ENCODE measurements around the gene TBC1D24. TPM values are rescaled to one million over a fixed set of nuclear protein-coding genes. Genes with fewer than 3 reads are reported as not detected.

Gene TBC1D24
- polyA plus RNA-seq, 1 experiment, result 6.0 TPM

GRCh38 chr16:2528161-2529060, 53.5 kb downstream of the TBC1D24 start:
- Histone ChIP-seq H3K4me3 (ENCODE audit: low read depth, low read length) (no peak overlapping the region), H3K27ac (ENCODE audit: low read depth, low read length) (no peak overlapping the region), H3K9me3 (ENCODE audit: control insufficient read depth, insufficient read depth, low read length) (no peaks in the 10 kb centered on the region; the same call in 1 of the 2 replicates), H3K27me3 (ENCODE audit: control insufficient read depth, insufficient read depth, low read length) (no peaks in the 10 kb centered on the region)
- ChIA-PET CTCF (no interaction called here), POLR2A (interaction anchor here (1.5 kb wide), 1 partner anchor 8 kb away, joined by 4 read pairs; the partner anchor contains the start of gene AMDHD2)
- no peak for TF ChIP-seq CTCF (IDR thresholded peaks at IDR 0.05; ENCODE audit: low read depth, low read length)
- no peak for DNase-seq (ENCODE audit: low read depth, low spot score)

GRCh38 chr16:2529061-2529931, 54.4 kb downstream of the TBC1D24 start:
- ChIA-PET POLR2A (interaction anchor here (1.5 kb wide), 1 partner anchor 9 kb away, joined by 4 read pairs; the partner anchor contains the start of gene AMDHD2), CTCF (no interaction called here)
- no peak for DNase-seq (ENCODE audit: low read depth, low spot score)
- Histone ChIP-seq H3K9me3 (ENCODE audit: control insufficient read depth, insufficient read depth, low read length) (no peaks in the 10 kb centered on the region; the same call in 1 of the 2 replicates), H3K4me3 (ENCODE audit: low read depth, low read length) (no peak overlapping the region), H3K27me3 (ENCODE audit: control insufficient read depth, insufficient read depth, low read length) (no peaks in the 10 kb centered on the region), H3K27ac (ENCODE audit: low read depth, low read length) (no peak overlapping the region)
- 0 out of 2 replicates have a peak, but pooled peaks have one; percentile 10 for TF ChIP-seq CTCF (IDR thresholded peaks at IDR 0.05; ENCODE audit: low read depth, low read length)

- POLR2A ChIA-PET, result no interaction called here
- peak overlapping the region; percentile 39 for H3K27ac ChIP-seq (ENCODE audit: low read depth, low read length)
- DNase-seq (ENCODE audit: low read depth, low spot score), result no peak
- H3K27me3 ChIP-seq (ENCODE audit: control insufficient read depth, insufficient read depth, low read length), result no peaks in the 10 kb centered on the region
- H3K4me3 ChIP-seq (ENCODE audit: low read depth, low read length), result no peak overlapping the region
- CTCF ChIA-PET, result no interaction called here
- TF ChIP-seq CTCF (IDR thresholded peaks at IDR 0.05; ENCODE audit: low read depth, low read length), result no peak
- no peaks in the 10 kb centered on the region; the same call in 1 of the 2 replicates for H3K9me3 ChIP-seq (ENCODE audit: control insufficient read depth, insufficient read depth, low read length)
These were observed 55.2 kb downstream of the TBC1D24 start for GRCh38 chr16:2529961-2530628.

- no peak for DNase-seq (ENCODE audit: low read depth, low spot score)
- Histone ChIP-seq H3K27ac (ENCODE audit: low read depth, low read length) (peak overlapping the region; percentile 68), H3K27me3 (ENCODE audit: control insufficient read depth, insufficient read depth, low read length) (no peaks in the 10 kb centered on the region), H3K9me3 (ENCODE audit: control insufficient read depth, insufficient read depth, low read length) (peaks cover 1% of the 10 kb centered on the region; the same call in 1 of the 2 replicates), H3K4me3 (ENCODE audit: low read depth, low read length) (no peak overlapping the region)
- CTCF ChIA-PET, result no interaction called here
- TF ChIP-seq CTCF (IDR thresholded peaks at IDR 0.05; ENCODE audit: low read depth, low read length), result no peak
- POLR2A ChIA-PET, result interaction anchor here (0.6 to 3.0 kb wide), 3 partner anchors 10 to 340 kb away, joined by 3 to 22 read pairs (median 3); partner anchors contain the start of gene AMDHD2
These were observed 55.8 kb downstream of the TBC1D24 start for GRCh38 chr16:2530629-2531318.

All from AG04450 (cell line).